Measurements from ENCODE around the gene G3BP2. TPM values are rescaled to one million over a fixed set of nuclear protein-coding genes. Genes with fewer than 3 reads are reported as not detected.

Gene G3BP2
- total and polyA plus RNA-seq, 2 donors from 2014 or later, result 31.4 to 111 TPM

DNA sequence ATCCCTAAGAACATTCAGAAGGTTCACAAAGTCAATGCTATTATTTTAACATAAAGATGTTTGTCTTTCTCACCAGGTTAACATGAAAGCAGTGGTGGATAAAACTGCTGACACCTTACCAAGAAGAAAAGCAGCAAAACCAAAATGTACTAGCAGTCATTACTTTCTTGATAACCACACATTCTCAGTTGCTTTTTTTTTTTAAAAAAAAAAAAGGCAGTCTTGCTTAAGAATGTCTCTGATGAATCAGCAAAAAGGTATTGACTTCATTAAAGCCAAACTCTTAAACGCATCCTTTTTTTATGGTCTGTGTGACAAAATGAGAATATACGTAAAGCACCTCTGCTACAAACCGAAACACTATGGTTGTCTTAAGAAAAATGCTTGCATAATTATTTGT is 74.8 kb downstream of the G3BP2 start:
- Histone ChIP-seq H3K36me3 (ENCODE audit: control insufficient read depth in 2 of 3, insufficient read depth in 3 of 3, low read length in 3 of 3) (peaks cover 0 to 12% (median 2%) of the 10 kb centered on the region in 3 donors), H3K4me1 (ENCODE audit: control insufficient read depth in 2 of 3, insufficient read depth in 2 of 3, low read depth in 1 of 3, low read length in 3 of 3) (no peaks in the 10 kb centered on the region), H3K27ac (ENCODE audit: low read depth in 2 of 2, low read length in 2 of 2) (no peak overlapping the region), H3K27me3 (ENCODE audit: control insufficient read depth, insufficient read depth, low read length) (no peaks in the 10 kb centered on the region), H3K9me3 (ENCODE audit: control insufficient read depth in 2 of 3, insufficient read depth in 1 of 3, low read length in 3 of 3) (no peaks in the 10 kb centered on the region), H3K4me3 (ENCODE audit: low read length in 3 of 3) (no peak overlapping the region), H3K9ac (ENCODE audit: low read length in 3 of 3) (no peak overlapping the region)
- intact Hi-C loops (cut with DNase I), result no loop called here
- TF ChIP-seq, protein P1, sequence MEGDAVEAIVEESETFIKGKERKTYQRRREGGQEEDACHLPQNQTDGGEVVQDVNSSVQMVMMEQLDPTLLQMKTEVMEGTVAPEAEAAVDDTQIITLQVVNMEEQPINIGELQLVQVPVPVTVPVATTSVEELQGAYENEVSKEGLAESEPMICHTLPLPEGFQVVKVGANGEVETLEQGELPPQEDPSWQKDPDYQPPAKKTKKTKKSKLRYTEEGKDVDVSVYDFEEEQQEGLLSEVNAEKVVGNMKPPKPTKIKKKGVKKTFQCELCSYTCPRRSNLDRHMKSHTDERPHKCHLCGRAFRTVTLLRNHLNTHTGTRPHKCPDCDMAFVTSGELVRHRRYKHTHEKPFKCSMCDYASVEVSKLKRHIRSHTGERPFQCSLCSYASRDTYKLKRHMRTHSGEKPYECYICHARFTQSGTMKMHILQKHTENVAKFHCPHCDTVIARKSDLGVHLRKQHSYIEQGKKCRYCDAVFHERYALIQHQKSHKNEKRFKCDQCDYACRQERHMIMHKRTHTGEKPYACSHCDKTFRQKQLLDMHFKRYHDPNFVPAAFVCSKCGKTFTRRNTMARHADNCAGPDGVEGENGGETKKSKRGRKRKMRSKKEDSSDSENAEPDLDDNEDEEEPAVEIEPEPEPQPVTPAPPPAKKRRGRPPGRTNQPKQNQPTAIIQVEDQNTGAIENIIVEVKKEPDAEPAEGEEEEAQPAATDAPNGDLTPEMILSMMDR (IDR thresholded peaks at IDR 0.05; ENCODE audit: borderline replicate concordance, extremely low read depth, insufficient read depth), result no peak
- FAIRE-seq, result no peak
- no peak for DNase-seq

DNA sequence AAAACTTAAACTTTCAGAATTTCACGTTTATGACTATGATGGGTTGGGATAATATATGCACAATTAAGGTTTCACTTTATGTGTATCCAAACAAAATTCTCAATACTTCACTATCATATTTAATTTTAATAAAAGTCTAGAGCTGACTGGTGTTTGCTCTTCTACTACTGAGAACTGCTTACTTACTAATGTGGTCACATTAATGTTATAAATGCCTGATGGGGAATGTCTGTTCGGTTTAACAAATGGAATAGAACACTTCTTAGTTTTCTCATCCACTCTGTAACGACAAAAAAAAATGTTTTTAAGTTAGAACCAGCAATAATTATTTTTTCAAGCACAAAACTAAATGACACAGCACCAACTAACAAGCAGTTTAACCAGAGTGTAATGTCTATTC is 77.2 kb downstream of the G3BP2 start:
- Histone ChIP-seq H3K4me3 (ENCODE audit: low read length in 3 of 3) (no peak overlapping the region), H3K27me3 (ENCODE audit: control insufficient read depth, insufficient read depth, low read length) (no peaks in the 10 kb centered on the region), H3K36me3 (ENCODE audit: control insufficient read depth in 2 of 3, insufficient read depth in 3 of 3, low read length in 3 of 3) (peaks cover 0 to 12% (median 2%) of the 10 kb centered on the region in 3 donors), H3K4me1 (ENCODE audit: control insufficient read depth in 2 of 3, insufficient read depth in 2 of 3, low read depth in 1 of 3, low read length in 3 of 3) (no peaks in the 10 kb centered on the region), H3K27ac (ENCODE audit: low read depth in 2 of 2, low read length in 2 of 2) (no peak overlapping the region), H3K9me3 (ENCODE audit: control insufficient read depth in 2 of 3, insufficient read depth in 1 of 3, low read length in 3 of 3) (no peaks in the 10 kb centered on the region), H3K9ac (ENCODE audit: low read length in 3 of 3) (no peak overlapping the region)
- TF ChIP-seq, protein P1 (IDR thresholded peaks at IDR 0.05; ENCODE audit: borderline replicate concordance, extremely low read depth, insufficient read depth), result no peak
- intact Hi-C loops (cut with DNase I), result no loop called here
- DNase-seq (no peak), FAIRE-seq (no peak)

DNA sequence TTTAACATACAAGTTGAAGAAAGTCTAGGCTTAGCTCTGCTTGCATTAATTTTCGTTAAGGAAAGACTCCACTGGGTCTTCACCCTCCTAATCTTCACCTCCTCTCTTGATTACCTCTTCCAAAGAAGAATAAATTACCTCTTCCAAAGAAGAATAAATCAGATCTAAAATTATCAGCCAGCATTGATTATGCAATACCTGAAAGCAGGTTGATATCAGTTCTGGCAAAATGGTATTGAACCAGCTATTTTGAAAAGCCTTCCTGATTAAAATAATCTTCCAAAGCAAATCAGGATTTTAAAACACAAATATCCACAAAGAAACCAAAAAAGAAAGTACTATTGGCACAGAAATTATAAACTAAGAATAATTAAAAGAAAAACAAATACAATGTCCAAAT is 79.8 kb downstream of the G3BP2 start:
- Histone ChIP-seq H3K4me3 (ENCODE audit: low read length in 3 of 3) (no peak overlapping the region), H3K9ac (ENCODE audit: low read length in 3 of 3) (no peak overlapping the region), H3K9me3 (ENCODE audit: control insufficient read depth in 2 of 3, insufficient read depth in 1 of 3, low read length in 3 of 3) (no peaks in the 10 kb centered on the region), H3K36me3 (ENCODE audit: control insufficient read depth in 2 of 3, insufficient read depth in 3 of 3, low read length in 3 of 3) (peaks cover 0 to 5% (median 2%) of the 10 kb centered on the region in 3 donors), H3K4me1 (ENCODE audit: control insufficient read depth in 2 of 3, insufficient read depth in 2 of 3, low read depth in 1 of 3, low read length in 3 of 3) (no peaks in the 10 kb centered on the region), H3K27me3 (ENCODE audit: control insufficient read depth, insufficient read depth, low read length) (no peaks in the 10 kb centered on the region), H3K27ac (ENCODE audit: low read depth in 2 of 2, low read length in 2 of 2) (no peak overlapping the region)
- intact Hi-C loops (cut with DNase I), result no loop called here
- TF ChIP-seq, protein P1 (IDR thresholded peaks at IDR 0.05; ENCODE audit: borderline replicate concordance, extremely low read depth, insufficient read depth), result no peak
- FAIRE-seq (no peak), DNase-seq (no peak)

Other genes with a start within 250 kb of the G3BP2 start
- gene RCHY1, start 159.0 kb downstream of the G3BP2 start, total RNA-seq, result 40.2 TPM
- 27.8 TPM for gene RCHY1, start 159.0 kb downstream of the G3BP2 start, polyA plus RNA-seq (ENCODE audit: insufficient read depth, low read depth, low replicate concordance)
- 22.1 TPM for gene THAP6, start 158.9 kb downstream of the G3BP2 start, total RNA-seq
- 6.4 TPM for gene THAP6, start 158.9 kb downstream of the G3BP2 start, polyA plus RNA-seq (ENCODE audit: insufficient read depth, low read depth, low replicate concordance)
- not detected for gene ODAPH, start 117.3 kb downstream of the G3BP2 start, total RNA-seq
- gene ODAPH, start 117.3 kb downstream of the G3BP2 start, polyA plus RNA-seq (ENCODE audit: insufficient read depth, low read depth, low replicate concordance), result not detected
- 15.9 TPM for gene CDKL2, start 42.9 kb downstream of the G3BP2 start, total RNA-seq
- gene CDKL2, start 42.9 kb downstream of the G3BP2 start, polyA plus RNA-seq (ENCODE audit: insufficient read depth, low read depth, low replicate concordance), result 3.2 TPM
- gene USO1, start 51.2 kb upstream of the G3BP2 start, total RNA-seq, result 49.6 TPM
- 23.2 TPM for gene USO1, start 51.2 kb upstream of the G3BP2 start, polyA plus RNA-seq (ENCODE audit: insufficient read depth, low read depth, low replicate concordance)
- gene PPEF2, start 229.0 kb upstream of the G3BP2 start, total RNA-seq, result not detected
- not detected for gene PPEF2, start 229.0 kb upstream of the G3BP2 start, polyA plus RNA-seq (ENCODE audit: insufficient read depth, low read depth, low replicate concordance)